GM23338 (cell line): Measurements from ENCODE around the gene HTR1D. TPM values are rescaled to one million over a fixed set of nuclear protein-coding genes. Genes with fewer than 3 reads are reported as not detected.

Source experiments
- ATAC-seq: fragments of 200-7000 bp; cut with Tn5 transposase; 3 replicates; pipeline ENCODE4 v1.9.1; 2020
- DNase-seq: peaks from one replicate; pipeline ENCODE4 v3.0.0-alpha.2; 2015; ENCODE audit warnings: low spot score
- H2AFZ ChIP-seq: fragments of 200-600 bp; sonication (generic); 2 replicates; pipeline ENCODE4 v1.8.0; 2016; ENCODE audit warnings: antibody characterized with exemption, mild to moderate bottlenecking, moderate library complexity
- H3F3A ChIP-seq: fragments of 200-600 bp; sonication (generic); replicated peaks from 2 replicates; pipeline ENCODE4 v1.8.0; 2017; ENCODE audit warnings: antibody characterized with exemption, mixed run types, low read depth
- H3K27ac ChIP-seq: fragments of 200-600 bp; sonication (generic); 2 replicates; pipeline ENCODE4 v1.6.1; 2016; ENCODE audit warnings: low read depth
- H3K27me3 ChIP-seq: fragments of 200-600 bp; sonication (generic); 2 replicates; pipeline ENCODE4 v1.8.0; 2016; ENCODE audit warnings: mild to moderate bottlenecking, mixed run types, moderate library complexity; ENCODE audit not compliant: insufficient read depth
- H3K36me3 ChIP-seq: fragments of 200-600 bp; sonication (generic); 2 replicates; pipeline ENCODE4 v1.8.0; 2016; ENCODE audit warnings: mild to moderate bottlenecking; ENCODE audit not compliant: insufficient read depth
- H3K4me1 ChIP-seq: fragments of 200-600 bp; sonication (generic); 2 replicates; pipeline ENCODE4 v1.8.0; 2016; ENCODE audit warnings: mild to moderate bottlenecking, moderate library complexity; ENCODE audit not compliant: insufficient read depth
- H3K4me2 ChIP-seq: fragments of 200-600 bp; sonication (generic); 2 replicates; pipeline ENCODE4 v1.7.1; 2017; ENCODE audit warnings: mixed run types
- H3K4me3 ChIP-seq: fragments of 200-600 bp; sonication (generic); 2 replicates; pipeline ENCODE4 v1.6.1; 2016; ENCODE audit warnings: mixed run types
- H3K79me2 ChIP-seq: fragments of 200-600 bp; sonication (generic); replicated peaks from 2 replicates; pipeline ENCODE4 v1.8.0; 2017; ENCODE audit warnings: mild to moderate bottlenecking; ENCODE audit not compliant: insufficient read depth
- H3K9me2 ChIP-seq: fragments of 200-600 bp; sonication (generic); 2 replicates; pipeline ENCODE4 v1.8.0; 2017; ENCODE audit not compliant: insufficient read depth
- H4K20me1 ChIP-seq: fragments of 200-600 bp; sonication (generic); replicated peaks from 2 replicates; pipeline ENCODE4 v1.8.0; 2017; ENCODE audit warnings: mild to moderate bottlenecking; ENCODE audit not compliant: insufficient read depth
- H3K27ac Mint-ChIP-seq: 2 replicates; pipeline ENCODE4 v1.8.0; 2020; ENCODE audit warnings: inconsistent platforms, mild to moderate bottlenecking, moderate library complexity, mixed read lengths
- H3K27me3 Mint-ChIP-seq: 3 replicates; pipeline ENCODE4 v1.8.0; 2022; ENCODE audit warnings: low read depth, mild to moderate bottlenecking, moderate library complexity, mixed read lengths, inconsistent platforms; ENCODE audit not compliant: insufficient read depth, poor library complexity
- H3K36me3 Mint-ChIP-seq: 3 replicates; pipeline ENCODE4 v1.8.0; 2021; ENCODE audit warnings: low read depth, mild to moderate bottlenecking, inconsistent platforms, moderate library complexity, mixed read lengths
- H3K4me1 Mint-ChIP-seq: 3 replicates; pipeline ENCODE4 v1.8.0; 2020; ENCODE audit warnings: mild to moderate bottlenecking, inconsistent platforms, mixed read lengths
- H3K4me3 Mint-ChIP-seq: 3 replicates; pipeline ENCODE4 v1.8.0; 2021; ENCODE audit warnings: moderate library complexity, mild to moderate bottlenecking, inconsistent platforms, mixed read lengths
- H3K9me3 Mint-ChIP-seq: 3 replicates; pipeline ENCODE4 v1.8.0; 2020; ENCODE audit warnings: moderate library complexity, mild to moderate bottlenecking, inconsistent platforms, mixed read lengths
- CTCF ChIP-seq, 2 experiments: fragments of 200-600 bp in 1 of 2; sonication (generic) in 1 of 2; conservative IDR thresholded peaks; 2 replicates each; pipeline versions ENCODE4 v1.5.1 to v1.6.1; 2016 to 2017; ENCODE audit warnings: antibody characterized with exemption in 2 of 2, low read depth in 2 of 2, mild to moderate bottlenecking in 2 of 2, moderate library complexity in 1 of 2
- EZH2 ChIP-seq: fragments of 200-600 bp; sonication (generic); IDR thresholded peaks from one replicate; pipeline ENCODE4 v1.8.0; 2017; ENCODE audit warnings: antibody characterized with exemption, mild to moderate bottlenecking, low read depth; ENCODE audit not compliant: unreplicated experiment
- POLR2AphosphoS5 ChIP-seq: IDR thresholded peaks from 2 replicates; pipeline ENCODE4 v1.6.1; 2016; ENCODE audit warnings: antibody characterized with exemption, low read depth
- ZNF462 ChIP-seq: fragments of 250-450 bp; sonication (Bioruptor Pico); IDR thresholded peaks from 2 replicates; pipeline ENCODE4 v1.5.0; 2020; ENCODE audit warnings: mild to moderate bottlenecking, moderate library complexity
- polyA plus RNA-seq: library from polyadenylated mRNA; unstranded; fragments of >200 nt; fragmentation: Nextera tagmentation; extraction: Ambion mirVana; gene quantifications from 2 replicates; pipeline ENCODE4 v1.2.1, GENCODE V29; 2016
- total RNA-seq: library from RNA; depleted of rRNA; stranded (reverse); fragments of >200 nt; shearing (Covaris generic); gene quantifications from 2 replicates; pipeline ENCODE4 v1.2.3, GENCODE V29; 2014

Gene HTR1D
- total and polyA plus RNA-seq, 2 experiments from 2014 or later: 2.4 to 4.1 TPM

GRCh38 chr1:23179862-23180261, 37.4 kb downstream of the HTR1D start (continued):
- TF ChIP-seq ZNF462 (CRISPR knock-in tag): no peak
- no peak for TF ChIP-seq EZH2

GRCh38 chr1:23178950-23179349, 38.4 kb downstream of the HTR1D start:
- H2AFZ ChIP-seq: no peak overlapping the region
- no peaks in the 10 kb centered on the region for H3K36me3 ChIP-seq
- no peaks in the 10 kb centered on the region for H3K79me2 ChIP-seq
- no peak for TF ChIP-seq POLR2AphosphoS5
- TF ChIP-seq CTCF (conservative IDR thresholded peaks at IDR 0.05; ENCODE audit: low read depth in 2 of 2): peak in 1 of 2 experiments; percentile 23; a peak in 2 of 4 replicates
- no peak overlapping the region for H3K4me2 ChIP-seq
- DNase-seq (peak; percentile 52), ATAC-seq (no peak; the same call in 2 of the 3 replicates)
- no peaks in the 10 kb centered on the region for H3K9me2 ChIP-seq
- peaks cover 11% of the 10 kb centered on the region; the same call in 1 of the 2 replicates for H3K4me1 ChIP-seq
- no peaks in the 10 kb centered on the region for H4K20me1 ChIP-seq
- Mint-ChIP-seq H3K27me3 (peaks cover 29% of the 10 kb centered on the region), H3K4me3 (peak overlapping the region; percentile 84; the same call in 2 of the 3 replicates), H3K4me1 (peaks cover 2% of the 10 kb centered on the region; the same call in 2 of the 3 replicates), H3K9me3 (no peaks in the 10 kb centered on the region; the same call in 2 of the 3 replicates), H3K27ac (no peak overlapping the region), H3K36me3 (no peaks in the 10 kb centered on the region)
- no peak overlapping the region for H3K4me3 ChIP-seq
- H3F3A ChIP-seq: peaks cover 10% of the 10 kb centered on the region; the same call in 1 of the 2 replicates
- peaks cover 32% of the 10 kb centered on the region for H3K27me3 ChIP-seq
- H3K27ac ChIP-seq: no peak overlapping the region
